Ishikawa (cell line): ENCODE data around the gene COL6A1.

Experiments
- CEBPB ChIP-seq: IDR thresholded peaks from 2 replicates; pipeline ENCODE4 v1.6.1; 2012
- CREB1 ChIP-seq: IDR thresholded peaks from 2 replicates; pipeline ENCODE4 v1.6.1; 2012; ENCODE audit warnings: low read depth
- EGR1 ChIP-seq: IDR thresholded peaks from 2 replicates; pipeline ENCODE4 v1.6.1; 2012
- EP300 ChIP-seq: IDR thresholded peaks from 2 replicates; pipeline ENCODE4 v1.6.1; 2012; ENCODE audit warnings: borderline replicate concordance
- FOXM1 ChIP-seq: IDR thresholded peaks from 2 replicates; pipeline ENCODE4 v1.6.1; 2012; ENCODE audit warnings: low read depth, borderline replicate concordance
- NFIC ChIP-seq: IDR thresholded peaks from 2 replicates; pipeline ENCODE4 v1.6.1; 2012
- RAD21 ChIP-seq: IDR thresholded peaks from 2 replicates; pipeline ENCODE4 v1.6.1; 2012; ENCODE audit warnings: low read depth
- TAF1 ChIP-seq: IDR thresholded peaks from 2 replicates; pipeline ENCODE4 v1.6.1; 2012; ENCODE audit warnings: low read depth, mild to moderate bottlenecking
- YY1 ChIP-seq: IDR thresholded peaks from 2 replicates; pipeline ENCODE4 v1.6.1; 2012; ENCODE audit warnings: low read depth
- ZBTB7A ChIP-seq: IDR thresholded peaks from 2 replicates; pipeline ENCODE4 v1.6.1; 2012; ENCODE audit warnings: low read depth
- TF ChIP-seq, protein P1 (sequence below): IDR thresholded peaks from 2 replicates; pipeline ENCODE4 v1.6.1; 2012; ENCODE audit warnings: low read depth, mild to moderate bottlenecking
- TF ChIP-seq, protein P2 (sequence below): IDR thresholded peaks from 2 replicates; pipeline ENCODE4 v1.6.1; 2012
- TF ChIP-seq, protein P3 (sequence below): IDR thresholded peaks from 2 replicates; pipeline ENCODE4 v1.6.1; 2012

DNA sequence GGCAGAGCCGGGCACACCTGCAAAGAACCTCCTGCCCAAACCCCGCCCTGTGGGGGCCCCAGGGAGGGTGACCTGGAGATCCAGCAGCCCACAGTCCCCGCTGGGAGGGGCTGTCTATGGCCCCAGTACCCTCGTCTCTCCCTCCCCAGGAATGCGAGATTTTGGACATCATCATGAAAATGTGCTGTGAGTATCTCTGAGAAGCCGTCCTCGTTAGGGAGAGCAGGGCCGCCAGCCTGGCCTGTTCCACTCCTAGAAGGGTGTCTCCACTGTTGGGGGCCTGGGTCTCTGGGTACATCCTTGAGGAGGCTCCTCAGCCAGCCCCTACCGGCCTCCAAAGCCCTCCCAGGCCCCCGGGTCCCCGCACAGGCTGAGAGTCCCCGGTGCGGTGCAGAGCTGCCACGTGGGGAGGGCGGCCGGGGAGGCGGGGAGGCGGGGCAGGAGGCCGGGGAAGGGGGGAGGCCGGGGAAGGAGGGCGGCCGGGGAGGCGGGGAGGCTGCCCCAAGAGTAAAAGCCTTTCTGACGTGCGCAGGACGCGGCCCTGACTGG is 18.7 kb downstream of the COL6A1 start:
- TF ChIP-seq CEBPB (no peak), RAD21 (no peak), YY1 (no peak), CREB1 (no peak), ZBTB7A (no peak), EGR1 (no peak), TAF1 (no peak), EP300 (no peak), NFIC (no peak), FOXM1 (no peak)
- TF ChIP-seq, protein P1, sequence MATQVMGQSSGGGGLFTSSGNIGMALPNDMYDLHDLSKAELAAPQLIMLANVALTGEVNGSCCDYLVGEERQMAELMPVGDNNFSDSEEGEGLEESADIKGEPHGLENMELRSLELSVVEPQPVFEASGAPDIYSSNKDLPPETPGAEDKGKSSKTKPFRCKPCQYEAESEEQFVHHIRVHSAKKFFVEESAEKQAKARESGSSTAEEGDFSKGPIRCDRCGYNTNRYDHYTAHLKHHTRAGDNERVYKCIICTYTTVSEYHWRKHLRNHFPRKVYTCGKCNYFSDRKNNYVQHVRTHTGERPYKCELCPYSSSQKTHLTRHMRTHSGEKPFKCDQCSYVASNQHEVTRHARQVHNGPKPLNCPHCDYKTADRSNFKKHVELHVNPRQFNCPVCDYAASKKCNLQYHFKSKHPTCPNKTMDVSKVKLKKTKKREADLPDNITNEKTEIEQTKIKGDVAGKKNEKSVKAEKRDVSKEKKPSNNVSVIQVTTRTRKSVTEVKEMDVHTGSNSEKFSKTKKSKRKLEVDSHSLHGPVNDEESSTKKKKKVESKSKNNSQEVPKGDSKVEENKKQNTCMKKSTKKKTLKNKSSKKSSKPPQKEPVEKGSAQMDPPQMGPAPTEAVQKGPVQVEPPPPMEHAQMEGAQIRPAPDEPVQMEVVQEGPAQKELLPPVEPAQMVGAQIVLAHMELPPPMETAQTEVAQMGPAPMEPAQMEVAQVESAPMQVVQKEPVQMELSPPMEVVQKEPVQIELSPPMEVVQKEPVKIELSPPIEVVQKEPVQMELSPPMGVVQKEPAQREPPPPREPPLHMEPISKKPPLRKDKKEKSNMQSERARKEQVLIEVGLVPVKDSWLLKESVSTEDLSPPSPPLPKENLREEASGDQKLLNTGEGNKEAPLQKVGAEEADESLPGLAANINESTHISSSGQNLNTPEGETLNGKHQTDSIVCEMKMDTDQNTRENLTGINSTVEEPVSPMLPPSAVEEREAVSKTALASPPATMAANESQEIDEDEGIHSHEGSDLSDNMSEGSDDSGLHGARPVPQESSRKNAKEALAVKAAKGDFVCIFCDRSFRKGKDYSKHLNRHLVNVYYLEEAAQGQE, result no peak
- TF ChIP-seq, protein P2, sequence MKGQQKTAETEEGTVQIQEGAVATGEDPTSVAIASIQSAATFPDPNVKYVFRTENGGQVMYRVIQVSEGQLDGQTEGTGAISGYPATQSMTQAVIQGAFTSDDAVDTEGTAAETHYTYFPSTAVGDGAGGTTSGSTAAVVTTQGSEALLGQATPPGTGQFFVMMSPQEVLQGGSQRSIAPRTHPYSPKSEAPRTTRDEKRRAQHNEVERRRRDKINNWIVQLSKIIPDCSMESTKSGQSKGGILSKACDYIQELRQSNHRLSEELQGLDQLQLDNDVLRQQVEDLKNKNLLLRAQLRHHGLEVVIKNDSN, result no peak
- TF ChIP-seq, protein P3, sequence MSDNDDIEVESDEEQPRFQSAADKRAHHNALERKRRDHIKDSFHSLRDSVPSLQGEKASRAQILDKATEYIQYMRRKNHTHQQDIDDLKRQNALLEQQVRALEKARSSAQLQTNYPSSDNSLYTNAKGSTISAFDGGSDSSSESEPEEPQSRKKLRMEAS, result no peak
